ENCODE measurements around the gene P3R3URF.

DNA sequence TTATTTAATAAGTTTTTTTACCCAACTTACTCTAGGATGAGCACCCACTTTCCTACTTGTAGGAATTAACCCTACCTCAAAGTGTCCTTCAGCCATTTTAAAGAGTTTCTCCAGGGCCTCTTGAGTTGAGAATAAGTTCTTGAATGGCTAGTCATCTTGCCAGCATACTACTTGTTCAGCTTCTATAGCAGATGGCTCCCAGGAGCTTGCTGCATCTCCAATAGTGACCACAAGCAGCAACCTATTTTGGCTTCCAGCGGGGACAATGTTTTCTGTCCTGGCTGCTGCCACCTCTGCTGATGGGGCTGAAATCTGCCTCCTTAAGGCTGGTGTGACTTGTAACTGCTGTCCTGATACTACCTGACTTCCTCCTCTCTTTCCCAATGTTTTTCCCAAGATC lies 23.1 kb downstream of the P3R3URF start:
- no peak for TF ChIP-seq POLR2A (IDR thresholded peaks at IDR 0.05)
- TF ChIP-seq, protein P1, sequence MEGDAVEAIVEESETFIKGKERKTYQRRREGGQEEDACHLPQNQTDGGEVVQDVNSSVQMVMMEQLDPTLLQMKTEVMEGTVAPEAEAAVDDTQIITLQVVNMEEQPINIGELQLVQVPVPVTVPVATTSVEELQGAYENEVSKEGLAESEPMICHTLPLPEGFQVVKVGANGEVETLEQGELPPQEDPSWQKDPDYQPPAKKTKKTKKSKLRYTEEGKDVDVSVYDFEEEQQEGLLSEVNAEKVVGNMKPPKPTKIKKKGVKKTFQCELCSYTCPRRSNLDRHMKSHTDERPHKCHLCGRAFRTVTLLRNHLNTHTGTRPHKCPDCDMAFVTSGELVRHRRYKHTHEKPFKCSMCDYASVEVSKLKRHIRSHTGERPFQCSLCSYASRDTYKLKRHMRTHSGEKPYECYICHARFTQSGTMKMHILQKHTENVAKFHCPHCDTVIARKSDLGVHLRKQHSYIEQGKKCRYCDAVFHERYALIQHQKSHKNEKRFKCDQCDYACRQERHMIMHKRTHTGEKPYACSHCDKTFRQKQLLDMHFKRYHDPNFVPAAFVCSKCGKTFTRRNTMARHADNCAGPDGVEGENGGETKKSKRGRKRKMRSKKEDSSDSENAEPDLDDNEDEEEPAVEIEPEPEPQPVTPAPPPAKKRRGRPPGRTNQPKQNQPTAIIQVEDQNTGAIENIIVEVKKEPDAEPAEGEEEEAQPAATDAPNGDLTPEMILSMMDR (IDR thresholded peaks at IDR 0.05) = no peak
